Activated CD8-positive, alpha-beta T cell treated with anti-CD3 and anti-CD28 coated beads for 36 hours (primary cell): ENCODE results near the gene SLC18B1. TPM values are rescaled to one million over a fixed set of nuclear protein-coding genes. Genes with fewer than 3 reads are reported as not detected.

Experiments
- ATAC-seq: fragments of 200-7000 bp; cut with Tn5 transposase; one replicate; pipeline ENCODE4 v1.10.0; 2021; ENCODE audit warnings: mild to moderate bottlenecking, moderate library complexity
- CTCF ChIA-PET: fragments of 350-600 bp; sonication (Branson Sonifier 250); formaldehyde crosslinking; loops from one replicate; lab custom pipeline; 2021; ENCODE audit warnings: antibody characterized with exemption; lab: Charles Lee
- POLR2A ChIA-PET: fragments of 350-600 bp; sonication (Branson Sonifier 250); formaldehyde crosslinking; loops from one replicate; lab custom pipeline; 2021; ENCODE audit warnings: antibody characterized with exemption; lab: Charles Lee
- DNase-seq: peaks from one replicate; pipeline ENCODE4 v3.0.0-alpha.2; 2020
- H3K27ac Mint-ChIP-seq: one replicate; pipeline ENCODE4 v1.8.0; 2021; ENCODE audit warnings: mild to moderate bottlenecking, mixed read lengths
- H3K27me3 Mint-ChIP-seq: one replicate; pipeline ENCODE4 v1.8.0; 2021; ENCODE audit warnings: mixed read lengths
- H3K36me3 Mint-ChIP-seq: one replicate; pipeline ENCODE4 v1.8.0; 2021; ENCODE audit warnings: low read depth, mixed read lengths
- H3K4me1 Mint-ChIP-seq: one replicate; pipeline ENCODE4 v1.8.0; 2021; ENCODE audit warnings: low read depth, mixed read lengths
- H3K4me3 Mint-ChIP-seq: one replicate; pipeline ENCODE4 v1.8.0; 2021; ENCODE audit warnings: mild to moderate bottlenecking, moderate library complexity, mixed read lengths
- H3K9me3 Mint-ChIP-seq: one replicate; pipeline ENCODE4 v1.8.0; 2021; ENCODE audit warnings: mixed read lengths
- intact Hi-C: fragments of 100-400 bp; cut with micrococcal nuclease; formaldehyde crosslinking; loops from one replicate; pipeline ENCODE4 v1.10.0; 2022
- total RNA-seq, 2 experiments: library from RNA; stranded (reverse); gene quantifications; one replicate each; pipeline ENCODE4 v1.2.3, GENCODE V29; 2021
- TF ChIP-seq, protein P1 (sequence below): fragments of 200-600 bp; IDR thresholded peaks from one replicate; pipeline ENCODE4 v1.8.0; 2022; ENCODE audit warnings: antibody characterized with exemption, mild to moderate bottlenecking

Gene SLC18B1
- total RNA-seq = 1 to 10 TPM; 7.0 to 8.5 TPM

DNA sequence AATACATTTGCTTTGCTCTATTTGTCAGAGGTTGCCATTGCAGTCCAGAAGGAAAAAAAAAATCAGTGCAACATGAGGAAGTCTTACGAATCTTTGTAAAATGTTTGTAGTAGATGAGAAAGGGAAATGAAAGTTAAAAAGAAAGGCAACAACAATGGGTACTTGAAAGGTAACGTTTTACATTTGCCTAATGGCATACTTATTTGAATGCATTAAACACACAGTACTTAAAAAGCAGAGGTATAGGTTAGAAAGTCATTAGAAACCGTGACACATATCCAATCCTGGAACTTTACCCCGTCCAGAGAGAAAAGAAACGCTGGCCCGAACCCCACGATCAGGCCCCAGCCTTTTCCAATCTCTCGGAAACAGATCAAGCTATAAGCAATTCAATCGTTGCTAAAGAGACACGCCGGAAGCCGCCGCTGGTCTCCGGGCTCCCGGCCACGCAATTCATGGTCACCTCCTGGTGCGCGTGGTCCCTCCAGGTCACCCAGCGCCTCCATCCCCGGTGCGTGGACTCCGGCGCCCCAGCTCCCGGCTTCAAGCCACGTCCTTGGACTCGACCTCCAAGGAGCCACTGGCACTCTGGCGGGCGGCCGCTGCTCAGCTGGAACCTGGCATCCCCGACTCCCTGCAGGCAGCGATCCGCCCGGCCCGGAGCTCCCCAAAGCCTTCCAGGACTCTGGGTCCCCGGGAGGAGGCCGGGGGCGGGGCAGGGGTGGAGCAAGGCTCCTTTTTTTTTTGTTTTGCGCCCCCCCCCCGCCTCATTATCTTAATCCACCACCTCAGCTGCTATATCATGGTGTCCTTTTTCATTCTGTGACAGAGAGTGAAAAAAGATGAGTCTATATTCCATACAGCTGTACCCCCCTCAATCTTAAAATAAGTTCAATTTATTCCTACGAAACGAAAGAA lies at the start of gene SLC18B1:
TSS of gene SLC18B1 (minus strand) at position 687 of the 918 bp plus-strand sequence. CDS start at position 506, 181 bp downstream.
- Mint-ChIP-seq H3K4me1 (peaks cover 23% of the 10 kb centered on the region), H3K27me3 (no peaks in the 10 kb centered on the region), H3K4me3 (no peak within 1 kb of the TSS), H3K9me3 (no peaks in the 10 kb centered on the region), H3K36me3 (peaks cover 7% of the 10 kb centered on the region), H3K27ac (no peak within 1 kb of the TSS)
- ATAC-seq = peak; percentile 69
- TF ChIP-seq, protein P1, sequence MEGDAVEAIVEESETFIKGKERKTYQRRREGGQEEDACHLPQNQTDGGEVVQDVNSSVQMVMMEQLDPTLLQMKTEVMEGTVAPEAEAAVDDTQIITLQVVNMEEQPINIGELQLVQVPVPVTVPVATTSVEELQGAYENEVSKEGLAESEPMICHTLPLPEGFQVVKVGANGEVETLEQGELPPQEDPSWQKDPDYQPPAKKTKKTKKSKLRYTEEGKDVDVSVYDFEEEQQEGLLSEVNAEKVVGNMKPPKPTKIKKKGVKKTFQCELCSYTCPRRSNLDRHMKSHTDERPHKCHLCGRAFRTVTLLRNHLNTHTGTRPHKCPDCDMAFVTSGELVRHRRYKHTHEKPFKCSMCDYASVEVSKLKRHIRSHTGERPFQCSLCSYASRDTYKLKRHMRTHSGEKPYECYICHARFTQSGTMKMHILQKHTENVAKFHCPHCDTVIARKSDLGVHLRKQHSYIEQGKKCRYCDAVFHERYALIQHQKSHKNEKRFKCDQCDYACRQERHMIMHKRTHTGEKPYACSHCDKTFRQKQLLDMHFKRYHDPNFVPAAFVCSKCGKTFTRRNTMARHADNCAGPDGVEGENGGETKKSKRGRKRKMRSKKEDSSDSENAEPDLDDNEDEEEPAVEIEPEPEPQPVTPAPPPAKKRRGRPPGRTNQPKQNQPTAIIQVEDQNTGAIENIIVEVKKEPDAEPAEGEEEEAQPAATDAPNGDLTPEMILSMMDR = no peak
- intact Hi-C loops = no loop called here
- CTCF ChIA-PET = interaction anchor here (0.6 to 3.8 kb wide), 20 partner anchors 8 to 519 kb away, joined by 3 to 53 read pairs (median 4); partner anchors contain the start of genes RPS12 and STX7
- peak; percentile 63 for DNase-seq
- POLR2A ChIA-PET = interaction anchor here (0.7 to 4.3 kb wide), 10 partner anchors 11 to 285 kb away, joined by 3 to 52 read pairs (median 6); partner anchors contain the start of genes RPS12 and STX7

DNA sequence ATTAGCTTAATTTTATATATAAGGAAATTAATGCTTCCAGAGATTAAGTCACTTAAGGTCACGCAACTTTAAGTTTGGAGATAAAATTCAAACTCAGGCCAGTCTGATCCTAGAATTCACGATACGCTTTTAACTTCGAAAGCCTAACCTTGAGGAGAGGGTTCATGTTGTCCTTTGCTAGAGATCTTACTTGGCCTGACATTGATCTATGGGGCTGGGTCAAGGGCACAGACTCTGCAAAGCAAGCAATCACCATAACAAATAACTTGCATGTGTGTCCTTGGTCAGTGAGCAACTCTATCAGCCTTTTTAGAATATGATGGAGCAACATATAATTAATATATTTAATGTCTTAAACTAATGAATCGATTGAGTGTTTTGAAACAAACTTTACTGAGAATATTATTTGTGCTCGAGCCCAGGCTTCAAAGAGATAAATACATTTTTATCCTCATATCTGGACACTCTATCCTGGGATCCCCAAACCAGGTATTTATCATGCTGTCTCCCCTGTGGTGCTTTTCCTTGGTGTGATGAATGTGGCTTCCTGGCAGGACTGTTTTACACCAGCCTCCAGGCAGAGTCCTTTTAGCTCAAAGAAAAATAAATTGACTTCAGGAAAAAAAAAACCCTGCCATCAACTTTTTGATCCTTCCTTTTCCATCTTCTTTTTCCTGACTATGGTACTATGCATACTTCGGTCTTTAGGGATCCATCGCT lies 45.0 kb upstream of the SLC18B1 start:
- Mint-ChIP-seq H3K4me1 (no peaks in the 10 kb centered on the region), H3K27me3 (peaks cover 1% of the 10 kb centered on the region)
- CTCF ChIA-PET = no interaction called here

DNA sequence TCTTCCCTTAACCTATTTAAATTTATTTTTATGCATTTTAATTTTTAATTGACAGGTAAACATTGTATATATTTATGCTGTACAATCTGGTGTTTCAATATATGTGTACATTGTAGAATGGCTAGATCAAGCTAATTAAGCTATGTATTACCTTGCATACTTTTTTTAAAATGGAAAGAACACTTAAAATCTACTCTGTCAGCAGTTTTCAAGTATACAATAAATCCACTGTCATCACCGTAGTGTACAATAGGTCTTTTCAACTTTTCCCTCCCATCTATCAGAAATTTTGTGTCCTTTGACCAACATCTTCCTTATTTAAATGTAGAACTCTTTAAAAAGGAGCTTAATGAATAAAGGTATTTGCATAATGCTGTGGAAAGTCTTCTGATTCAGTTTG lies 43.5 kb upstream of the SLC18B1 start:
- ChIA-PET CTCF (no interaction called here), POLR2A (interaction anchor here (1.0 kb wide), 1 partner anchor 27 kb away, joined by 3 read pairs; the partner anchor contains the start of gene RPS12)
- no peak overlapping the region for H3K27ac Mint-ChIP-seq
- TF ChIP-seq, protein P1 = no peak
- no peaks in the 10 kb centered on the region for H3K4me1 Mint-ChIP-seq
- intact Hi-C loops = no loop called here
- DNase-seq (no peak), ATAC-seq (no peak)
- no peak overlapping the region for H3K4me3 Mint-ChIP-seq
- H3K27me3 Mint-ChIP-seq = peaks cover 1% of the 10 kb centered on the region
- no peaks in the 10 kb centered on the region for H3K36me3 Mint-ChIP-seq
- no peaks in the 10 kb centered on the region for H3K9me3 Mint-ChIP-seq

More for the DNA sequence above, 45.0 kb upstream of the SLC18B1 start:
- H3K4me3 Mint-ChIP-seq = no peak overlapping the region
- ATAC-seq (no peak), DNase-seq (no peak)
- intact Hi-C loops = no loop called here
- POLR2A ChIA-PET = no interaction called here
- no peaks in the 10 kb centered on the region for H3K36me3 Mint-ChIP-seq
- H3K9me3 Mint-ChIP-seq = no peaks in the 10 kb centered on the region
- TF ChIP-seq, protein P1 = no peak
- H3K27ac Mint-ChIP-seq = no peak overlapping the region

- DNase-seq (no peak), ATAC-seq (no peak)
- Mint-ChIP-seq H3K36me3 (no peaks in the 10 kb centered on the region), H3K9me3 (no peaks in the 10 kb centered on the region), H3K4me1 (no peaks in the 10 kb centered on the region), H3K4me3 (no peak overlapping the region), H3K27ac (no peak overlapping the region), H3K27me3 (no peaks in the 10 kb centered on the region)
- ChIA-PET POLR2A (no interaction called here), CTCF (interaction anchor here (1.6 kb wide), 1 partner anchor 10 kb away, joined by 4 read pairs; no protein-coding TSS in a partner anchor)
- intact Hi-C loops = no loop called here
- TF ChIP-seq, protein P1 = no peak
These were observed 34.5 kb upstream of the SLC18B1 start for GRCh38 chr6:132832891-132833290.
